Measurements from ENCODE around the gene COLEC11.

DNA sequence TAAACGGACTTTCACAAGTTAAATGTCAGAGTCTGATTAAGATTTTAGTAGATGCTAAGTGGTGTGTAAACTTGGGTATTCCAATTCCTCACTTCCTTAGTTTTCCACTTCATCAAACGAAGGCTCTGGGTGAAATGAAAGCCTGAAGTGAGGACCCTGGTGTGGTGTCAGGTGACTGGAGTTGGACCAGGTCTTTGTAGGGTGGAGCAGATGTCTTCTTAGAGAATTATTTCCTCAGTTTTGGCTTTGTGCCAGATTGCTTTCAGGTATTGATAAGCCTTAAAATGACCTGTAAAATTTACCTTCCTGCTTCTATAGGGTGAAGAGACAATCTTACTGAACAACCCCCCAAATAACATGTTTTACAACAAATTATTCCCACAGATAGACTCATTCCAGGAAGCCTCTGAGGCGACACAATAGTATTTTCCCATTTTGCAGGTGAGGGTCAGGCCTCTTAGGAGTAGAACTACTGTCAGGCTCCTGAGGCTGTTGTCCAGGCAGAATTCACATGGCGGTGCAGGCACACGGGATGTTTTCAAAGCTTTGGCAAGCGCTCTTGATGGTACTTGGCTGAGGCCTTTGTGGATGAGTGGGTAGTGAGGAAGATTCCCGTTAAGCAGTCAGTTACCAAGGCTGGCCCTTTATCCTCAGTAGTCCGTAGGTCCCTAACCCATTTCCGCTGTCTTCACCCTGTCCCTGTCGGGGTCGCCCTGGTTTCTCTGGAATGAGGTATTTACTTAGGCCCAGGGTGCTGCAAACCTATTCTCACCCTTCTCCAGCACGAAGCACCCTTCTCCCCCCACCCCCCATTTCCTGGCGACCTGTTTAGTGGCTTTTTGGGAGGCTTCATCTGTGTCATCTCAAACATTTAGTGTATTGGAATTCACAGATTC lies 13.3 kb upstream of the COLEC11 start:
- TF ChIP-seq, protein P1, sequence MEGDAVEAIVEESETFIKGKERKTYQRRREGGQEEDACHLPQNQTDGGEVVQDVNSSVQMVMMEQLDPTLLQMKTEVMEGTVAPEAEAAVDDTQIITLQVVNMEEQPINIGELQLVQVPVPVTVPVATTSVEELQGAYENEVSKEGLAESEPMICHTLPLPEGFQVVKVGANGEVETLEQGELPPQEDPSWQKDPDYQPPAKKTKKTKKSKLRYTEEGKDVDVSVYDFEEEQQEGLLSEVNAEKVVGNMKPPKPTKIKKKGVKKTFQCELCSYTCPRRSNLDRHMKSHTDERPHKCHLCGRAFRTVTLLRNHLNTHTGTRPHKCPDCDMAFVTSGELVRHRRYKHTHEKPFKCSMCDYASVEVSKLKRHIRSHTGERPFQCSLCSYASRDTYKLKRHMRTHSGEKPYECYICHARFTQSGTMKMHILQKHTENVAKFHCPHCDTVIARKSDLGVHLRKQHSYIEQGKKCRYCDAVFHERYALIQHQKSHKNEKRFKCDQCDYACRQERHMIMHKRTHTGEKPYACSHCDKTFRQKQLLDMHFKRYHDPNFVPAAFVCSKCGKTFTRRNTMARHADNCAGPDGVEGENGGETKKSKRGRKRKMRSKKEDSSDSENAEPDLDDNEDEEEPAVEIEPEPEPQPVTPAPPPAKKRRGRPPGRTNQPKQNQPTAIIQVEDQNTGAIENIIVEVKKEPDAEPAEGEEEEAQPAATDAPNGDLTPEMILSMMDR (IDR thresholded peaks at IDR 0.05; ENCODE audit: low read length), result no peak
- TF ChIP-seq EZH2 (IDR thresholded peaks at IDR 0.05; ENCODE audit: borderline replicate concordance, low read length), result no peak

Measured in OCI-LY1 (cell line).